Activated CD8-positive, alpha-beta memory T cell treated with anti-CD3 and anti-CD28 coated beads, Interleukin-2, amount 50 U/mL, for 24 hours (primary cell): Measurements from ENCODE around the gene CADPS.

Experiments
- DNase-seq: peaks from one replicate; pipeline ENCODE4 v3.0.0-alpha.2; 2020; ENCODE audit errors: extremely low read depth

The CADPS gene

DNA sequence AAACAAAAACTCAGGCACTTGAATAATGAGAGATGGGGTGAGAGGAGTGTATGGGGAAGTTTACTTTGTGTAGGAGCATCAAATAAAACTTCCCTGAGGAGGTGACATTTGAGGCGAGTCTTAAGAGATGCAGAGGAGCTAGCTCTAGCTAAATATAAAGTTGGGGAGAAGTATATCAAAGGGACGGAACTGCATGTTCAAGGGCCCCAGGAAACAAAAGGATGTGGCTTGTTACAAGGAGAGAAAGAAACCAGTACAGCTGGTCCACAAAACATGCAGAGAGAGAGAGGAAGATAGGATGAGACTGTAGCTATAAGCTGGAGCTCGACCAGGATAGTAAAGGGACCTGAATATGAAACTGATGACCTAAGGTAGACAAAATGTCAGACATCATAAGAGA lies 519.5 kb downstream of the CADPS start:
- DNase-seq: no peak
